ENCODE results near the gene PCDH9. TPM values are rescaled to one million over a fixed set of nuclear protein-coding genes. Genes with fewer than 3 reads are reported as not detected.

The PCDH9 gene
- total and polyA plus RNA-seq, 8 donors = 2.0 to 11.6 (median 3.1) TPM

DNA sequence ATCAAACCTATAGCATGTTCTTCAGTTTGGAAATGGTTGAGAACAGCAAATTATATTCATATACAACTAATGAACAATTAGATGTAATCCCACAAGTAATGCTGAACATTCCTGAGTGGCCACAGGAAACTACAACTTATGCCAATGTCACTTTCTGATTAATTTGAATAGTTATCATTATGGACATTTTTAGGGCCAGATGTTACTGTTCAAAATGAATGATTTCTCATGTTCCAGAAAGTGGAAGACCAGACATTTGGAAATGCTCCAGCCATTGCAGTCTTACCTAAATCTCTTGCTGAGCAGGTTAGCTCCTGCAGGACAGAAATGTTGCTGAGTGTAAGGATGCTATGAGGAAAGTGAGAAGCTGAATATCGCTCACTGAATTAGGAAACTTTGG is 819.8 kb downstream of the PCDH9 start:
- Histone ChIP-seq H3K4me3 (no peak overlapping the region), H3K4me1 (no peaks in the 10 kb centered on the region), H3K27me3 (no peaks in the 10 kb centered on the region), H3K27ac (no peak overlapping the region), H3K36me3 (no peaks in the 10 kb centered on the region), H3K9me3 (no peaks in the 10 kb centered on the region)
- TF ChIP-seq, protein P1, sequence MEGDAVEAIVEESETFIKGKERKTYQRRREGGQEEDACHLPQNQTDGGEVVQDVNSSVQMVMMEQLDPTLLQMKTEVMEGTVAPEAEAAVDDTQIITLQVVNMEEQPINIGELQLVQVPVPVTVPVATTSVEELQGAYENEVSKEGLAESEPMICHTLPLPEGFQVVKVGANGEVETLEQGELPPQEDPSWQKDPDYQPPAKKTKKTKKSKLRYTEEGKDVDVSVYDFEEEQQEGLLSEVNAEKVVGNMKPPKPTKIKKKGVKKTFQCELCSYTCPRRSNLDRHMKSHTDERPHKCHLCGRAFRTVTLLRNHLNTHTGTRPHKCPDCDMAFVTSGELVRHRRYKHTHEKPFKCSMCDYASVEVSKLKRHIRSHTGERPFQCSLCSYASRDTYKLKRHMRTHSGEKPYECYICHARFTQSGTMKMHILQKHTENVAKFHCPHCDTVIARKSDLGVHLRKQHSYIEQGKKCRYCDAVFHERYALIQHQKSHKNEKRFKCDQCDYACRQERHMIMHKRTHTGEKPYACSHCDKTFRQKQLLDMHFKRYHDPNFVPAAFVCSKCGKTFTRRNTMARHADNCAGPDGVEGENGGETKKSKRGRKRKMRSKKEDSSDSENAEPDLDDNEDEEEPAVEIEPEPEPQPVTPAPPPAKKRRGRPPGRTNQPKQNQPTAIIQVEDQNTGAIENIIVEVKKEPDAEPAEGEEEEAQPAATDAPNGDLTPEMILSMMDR (IDR thresholded peaks at IDR 0.05) = no peak
- no peak for DNase-seq
- ATAC-seq = no peak
- intact Hi-C loops (cut with DNase I) = no loop called here

GRCh38 chr13:66409542-66409941 is 820.6 kb downstream of the PCDH9 start:
- TF ChIP-seq, protein P1 (IDR thresholded peaks at IDR 0.05) = no peak
- no peak overlapping the region for H3K4me3 ChIP-seq
- intact Hi-C loops (cut with DNase I) = no loop called here
- no peaks in the 10 kb centered on the region for H3K36me3 ChIP-seq
- H3K9me3 ChIP-seq = no peaks in the 10 kb centered on the region
- H3K27ac ChIP-seq = no peak overlapping the region
- ATAC-seq (no peak), DNase-seq (no peak)
- H3K4me1 ChIP-seq = no peaks in the 10 kb centered on the region
- H3K27me3 ChIP-seq = no peaks in the 10 kb centered on the region

- H3K4me3 ChIP-seq = no peak overlapping the region
- no peak for DNase-seq
- intact Hi-C loops (cut with DNase I) = no loop called here
- no peak for ATAC-seq
- H3K36me3 ChIP-seq = no peaks in the 10 kb centered on the region
- no peaks in the 10 kb centered on the region for H3K4me1 ChIP-seq
- no peaks in the 10 kb centered on the region for H3K27me3 ChIP-seq
- no peaks in the 10 kb centered on the region for H3K9me3 ChIP-seq
- H3K27ac ChIP-seq = no peak overlapping the region
- TF ChIP-seq, protein P1 (IDR thresholded peaks at IDR 0.05) = no peak
Measured at GRCh38 chr13:66407128-66407527, 823.0 kb downstream of the PCDH9 start.

GRCh38 chr13:66405908-66406802 is 824.0 kb downstream of the PCDH9 start:
- ATAC-seq = no peak
- H3K36me3 ChIP-seq = no peaks in the 10 kb centered on the region
- H3K4me3 ChIP-seq = no peak overlapping the region
- DNase-seq = no peak
- no peaks in the 10 kb centered on the region for H3K27me3 ChIP-seq
- TF ChIP-seq, protein P1 (IDR thresholded peaks at IDR 0.05) = no peak
- H3K27ac ChIP-seq = no peak overlapping the region
- no peaks in the 10 kb centered on the region for H3K4me1 ChIP-seq
- intact Hi-C loops (cut with DNase I) = no loop called here
- H3K9me3 ChIP-seq = no peaks in the 10 kb centered on the region

- ATAC-seq (no peak), DNase-seq (no peak)
- intact Hi-C loops (cut with DNase I) = no loop called here
- no peaks in the 10 kb centered on the region for H3K36me3 ChIP-seq
- TF ChIP-seq, protein P1 (IDR thresholded peaks at IDR 0.05) = no peak
- H3K27ac ChIP-seq = no peak overlapping the region
- H3K4me3 ChIP-seq = no peak overlapping the region
- no peaks in the 10 kb centered on the region for H3K9me3 ChIP-seq
- no peaks in the 10 kb centered on the region for H3K27me3 ChIP-seq
- no peaks in the 10 kb centered on the region for H3K4me1 ChIP-seq
Measured at GRCh38 chr13:66402546-66402945, 827.6 kb downstream of the PCDH9 start.

Measured in left lung (tissue), 10 donors.